ENCODE measurements around the gene TEX10.

- TF ChIP-seq RCOR1 (IDR thresholded peaks at IDR 0.05; ENCODE audit: insufficient replicate concordance, low read length): no peak
- TF ChIP-seq POLR2A (IDR thresholded peaks at IDR 0.05; ENCODE audit: low read depth, low read length): no peak
- TF ChIP-seq CTCF (conservative IDR thresholded peaks at IDR 0.05; ENCODE audit: low read depth, low read length): no peak
- no peak for TF ChIP-seq MAZ (IDR thresholded peaks at IDR 0.05; ENCODE audit: borderline replicate concordance, low read depth, low read length)
- TF ChIP-seq RFX5 (IDR thresholded peaks at IDR 0.05; ENCODE audit: low read depth, low read length): no peak
- TF ChIP-seq MXI1 (IDR thresholded peaks at IDR 0.05; ENCODE audit: borderline replicate concordance, low read depth, low read length): no peak
- TF ChIP-seq SMC3 (IDR thresholded peaks at IDR 0.05; ENCODE audit: low read depth, low read length): no peak
- no peak for TF ChIP-seq FOS (IDR thresholded peaks at IDR 0.05; ENCODE audit: low read depth, low read length)
- no peak for TF ChIP-seq MAFK (IDR thresholded peaks at IDR 0.05; ENCODE audit: low read depth, low read length)
- TF ChIP-seq USF2 (IDR thresholded peaks at IDR 0.05; ENCODE audit: low read depth, low read length): no peak
- TF ChIP-seq CEBPB (IDR thresholded peaks at IDR 0.05; ENCODE audit: low read depth, low read length): no peak
- TF ChIP-seq CHD1 (IDR thresholded peaks at IDR 0.05; ENCODE audit: low read depth, low read length): no peak
Measured at GRCh38 chr9:100294806-100295205, 57.9 kb downstream of the TEX10 start.

All from IMR-90 (cell line).